ENCODE results near the gene FBXL14.

Gene FBXL14

GRCh38 chr12:1592444-1593173, 1.8 kb downstream of the FBXL14 start:
- no peak for DNase-seq

DNA sequence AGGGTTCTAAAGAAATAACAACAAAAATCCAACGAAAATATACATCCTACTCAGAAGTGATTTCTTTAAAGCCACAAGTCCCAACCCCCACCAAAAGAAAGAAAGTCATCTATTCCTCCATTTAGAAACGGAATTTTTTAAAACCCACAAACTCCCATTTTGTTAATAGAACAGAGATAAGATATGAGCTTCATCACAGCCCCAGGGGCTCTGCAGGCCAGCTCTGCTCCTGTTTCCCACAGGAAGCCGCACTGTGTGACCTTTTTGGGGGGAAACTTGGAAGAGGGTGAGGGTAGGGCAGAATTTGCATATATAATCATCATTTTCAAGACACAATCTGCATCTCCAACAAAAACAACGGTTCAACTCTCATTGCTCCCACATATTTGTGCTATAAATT, 2.8 kb downstream of the FBXL14 start:
- DNase-seq: no peak

DNA sequence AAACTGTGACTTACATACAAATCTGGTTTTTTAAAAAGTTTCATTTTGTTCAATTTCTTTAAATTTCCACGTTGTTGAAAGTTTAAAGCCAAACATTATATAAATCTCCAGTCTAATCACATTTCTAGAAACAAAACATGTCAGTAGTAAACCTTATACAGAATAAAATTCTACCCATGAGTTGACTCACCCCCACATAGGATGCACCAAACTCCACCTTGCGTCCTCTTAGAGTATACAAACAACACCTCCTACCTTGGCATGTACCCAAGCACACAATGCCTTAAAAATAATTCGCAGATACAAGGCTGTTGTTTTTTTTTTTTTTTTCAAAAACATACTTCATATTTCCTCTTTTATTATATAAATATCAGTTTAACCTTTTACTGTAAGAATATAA, 3.3 kb downstream of the FBXL14 start:
- DNase-seq: no peak

DNA sequence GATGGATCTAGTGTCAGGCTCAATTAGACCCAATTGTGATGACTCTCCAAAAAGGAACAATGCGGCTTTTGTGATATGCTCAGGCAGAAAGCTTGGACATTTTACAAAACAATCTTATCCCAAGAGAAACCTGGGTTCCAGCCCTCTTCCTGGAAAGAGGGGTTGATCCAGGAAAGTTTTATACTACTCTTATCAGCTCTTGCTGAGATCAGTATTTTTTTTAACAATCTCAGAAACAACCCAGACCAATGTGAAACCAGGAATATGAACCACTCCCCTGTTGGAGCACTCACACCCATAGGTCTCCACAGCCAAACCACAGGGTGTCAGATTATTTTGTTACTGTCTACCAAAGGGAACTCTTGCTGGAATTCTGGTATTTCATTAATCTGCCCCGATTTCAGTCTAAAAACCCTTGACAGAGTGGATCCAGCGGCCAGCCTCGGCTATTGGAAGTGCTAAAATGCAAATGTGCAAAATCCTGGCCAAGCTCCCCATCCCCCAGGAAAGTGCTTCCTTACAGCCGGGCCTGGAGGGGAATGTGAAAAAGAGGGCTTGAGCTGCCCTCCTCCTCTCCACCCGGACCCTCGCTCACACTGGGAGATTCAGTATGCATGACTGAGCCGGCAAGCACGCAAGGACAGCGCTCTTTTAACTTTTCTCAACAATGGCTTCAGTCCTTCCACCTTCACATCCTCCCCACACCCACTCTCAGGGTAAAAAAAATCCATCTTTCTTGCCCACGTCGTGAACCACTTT, 4.0 kb downstream of the FBXL14 start:
- DNase-seq: no peak

DNA sequence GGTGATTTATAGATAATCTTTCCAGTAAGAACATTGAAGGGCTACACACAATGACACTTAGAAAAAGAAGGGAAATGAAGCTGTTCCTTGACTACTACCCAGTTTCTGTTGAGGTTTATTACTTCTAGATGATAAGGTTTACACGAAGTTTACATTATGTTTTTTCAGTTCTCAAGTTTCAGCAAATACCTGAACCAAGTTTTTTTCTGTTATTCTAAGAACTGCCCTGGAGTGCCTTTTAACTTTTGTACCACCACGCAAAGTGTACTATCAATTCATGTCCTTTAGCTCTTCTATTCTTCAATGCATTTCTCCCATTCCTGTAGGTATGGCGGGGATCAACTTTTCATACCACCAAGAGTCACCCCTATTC, 5.8 kb downstream of the FBXL14 start:
- no peak for DNase-seq

DNA sequence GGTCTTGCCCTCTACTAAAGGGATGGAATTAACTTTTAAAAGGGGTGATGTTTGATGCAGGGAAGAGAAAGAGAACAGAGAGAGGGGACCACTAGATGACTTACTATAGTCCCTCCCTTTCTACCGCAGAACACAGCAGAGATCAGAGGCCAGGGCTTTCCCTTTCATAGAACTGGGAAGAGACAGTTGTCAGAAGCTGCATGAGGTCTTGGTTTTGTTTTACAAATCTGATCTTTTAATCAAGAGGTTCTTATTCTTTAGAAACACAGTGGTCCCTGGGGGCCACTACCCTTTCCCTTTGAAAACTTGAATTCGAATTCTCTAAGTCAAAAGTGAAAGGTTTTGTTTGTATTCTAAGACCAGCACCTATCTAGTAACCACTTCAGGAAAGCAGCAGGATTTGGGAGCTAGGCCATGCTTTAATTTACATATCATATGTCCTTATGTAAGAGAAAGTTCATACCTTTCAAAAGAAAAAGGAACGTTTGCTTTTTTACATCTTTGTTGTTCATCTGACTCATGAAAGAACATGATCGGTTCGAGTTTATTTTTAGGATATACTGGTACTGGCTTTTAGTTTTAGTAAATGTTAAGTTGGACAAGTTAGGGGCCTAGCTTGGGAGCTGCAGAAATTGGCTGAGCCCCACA, 6.3 kb downstream of the FBXL14 start:
- DNase-seq: no peak

GRCh38 chr12:1584326-1584725, 10.1 kb downstream of the FBXL14 start:
- no peak for DNase-seq

DNA sequence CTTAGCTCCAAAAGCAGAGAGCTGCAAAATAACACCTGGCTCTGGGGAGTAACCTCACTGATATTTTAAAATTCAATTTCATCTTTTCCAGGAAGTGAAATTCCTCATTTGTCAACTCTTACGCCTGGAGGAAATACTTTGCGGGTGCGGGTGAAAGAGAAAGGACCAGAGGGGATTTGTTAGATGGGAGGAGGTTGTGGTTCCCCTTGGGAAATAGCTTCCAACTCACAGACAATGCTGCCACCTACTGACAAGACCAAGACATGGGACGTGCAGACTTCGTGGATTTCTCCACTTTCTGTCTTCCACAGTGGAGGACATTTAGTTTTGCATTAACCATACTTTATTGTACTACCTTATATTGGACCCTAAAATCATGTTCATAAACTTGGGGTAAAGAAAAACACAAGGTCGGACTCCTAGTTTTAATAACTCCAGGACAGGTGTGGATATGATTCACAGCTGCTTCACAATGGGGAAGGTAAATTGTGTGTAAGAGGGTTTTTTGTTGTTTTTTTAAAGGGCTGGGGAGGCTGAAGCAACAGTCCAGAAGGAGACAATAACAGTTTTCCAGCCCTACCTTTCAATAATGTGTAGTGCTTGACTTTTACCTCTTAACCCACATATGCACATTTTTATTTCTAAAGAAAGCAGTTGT, 10.8 kb downstream of the FBXL14 start:
- DNase-seq: peak; percentile 74

- DNase-seq: no peak
Measured at GRCh38 chr12:1582709-1583050, 11.7 kb downstream of the FBXL14 start.

- no peak for DNase-seq
Measured at GRCh38 chr12:1581973-1582708, 12.2 kb downstream of the FBXL14 start.

- no peak for DNase-seq
Measured at GRCh38 chr12:1580526-1580925, 13.9 kb downstream of the FBXL14 start.

DNA sequence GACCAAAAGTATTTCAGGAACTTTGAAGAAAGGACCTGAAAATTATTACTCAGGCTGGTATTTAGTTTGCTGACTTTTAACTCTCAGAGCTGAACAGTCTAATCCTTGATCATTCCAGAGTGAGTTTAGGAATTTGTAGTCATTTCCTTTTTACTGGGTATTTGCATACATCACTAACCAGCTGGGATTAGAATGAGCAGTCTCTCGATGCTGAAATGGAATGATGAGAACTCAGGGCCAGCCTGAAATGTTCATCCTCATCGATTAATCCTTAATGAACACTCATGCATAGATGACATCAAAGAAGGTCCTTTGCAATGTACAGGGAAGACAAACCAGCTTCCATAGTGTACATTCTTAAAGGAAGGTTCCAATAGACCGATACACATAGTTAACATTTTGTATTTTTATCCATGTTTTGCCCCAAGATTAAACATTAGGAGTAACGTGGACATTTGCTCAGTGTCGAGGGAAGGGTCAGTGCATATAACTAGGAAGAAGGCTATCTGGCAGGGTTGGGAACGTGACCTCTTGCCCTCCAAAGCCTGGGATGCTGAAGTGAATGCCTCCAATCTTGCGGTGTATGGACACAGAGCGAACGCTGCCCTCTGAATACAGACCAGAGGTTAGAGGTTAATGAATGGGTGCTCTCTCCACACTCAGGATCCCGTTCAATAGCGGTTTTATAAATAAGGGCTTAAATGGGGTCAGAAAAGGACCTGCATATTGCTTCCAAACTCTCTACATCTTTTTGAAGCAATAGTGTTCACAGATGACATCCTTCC, 14.5 kb downstream of the FBXL14 start:
- no peak for DNase-seq

DNA sequence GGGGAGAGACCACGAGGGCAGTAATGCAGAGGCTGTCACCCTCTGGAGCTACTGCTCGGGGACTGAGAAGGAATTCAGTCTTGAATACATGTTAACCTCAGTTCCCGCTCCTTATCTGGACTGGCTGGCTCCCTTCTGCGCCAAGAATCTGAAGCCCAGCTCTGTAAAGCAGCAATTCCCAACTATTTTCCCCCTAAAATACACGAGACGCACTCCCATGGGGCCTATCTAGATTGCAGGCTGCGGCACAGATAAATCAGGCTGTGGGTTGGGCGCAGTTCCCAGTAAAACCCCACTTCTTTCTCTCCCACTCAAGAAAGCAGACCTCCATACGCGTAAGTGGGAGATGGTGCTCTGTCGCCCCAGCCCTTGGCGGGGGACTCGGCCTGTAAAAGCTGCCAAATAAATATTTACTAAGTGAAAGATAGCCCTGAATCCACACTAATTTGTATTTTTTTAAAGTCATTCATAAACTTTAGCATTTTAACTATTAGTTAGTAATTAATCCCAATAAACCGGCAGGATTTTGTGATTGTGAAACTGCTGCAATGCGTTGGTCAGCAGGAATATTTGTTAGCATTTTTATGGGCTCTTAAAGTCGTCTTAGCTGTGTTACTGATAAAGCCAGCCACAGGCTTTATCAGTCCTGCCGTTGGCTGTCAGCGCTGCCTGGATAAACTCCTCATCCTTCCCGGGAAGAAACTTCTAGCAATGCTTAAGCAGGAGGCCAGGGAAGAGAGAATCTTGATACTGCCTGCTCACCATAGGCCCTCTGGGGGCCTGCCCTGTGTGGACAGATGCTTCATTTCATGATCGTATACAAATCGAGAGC, 17.8 kb downstream of the FBXL14 start:
- DNase-seq: no peak

- DNase-seq: no peak
Measured at GRCh38 chr12:1575408-1576401, 18.7 kb downstream of the FBXL14 start.

- no peak for DNase-seq
Measured at GRCh38 chr12:1574865-1575259, 19.5 kb downstream of the FBXL14 start.

- no peak for DNase-seq
Measured at GRCh38 chr12:1573960-1574864, 20.2 kb downstream of the FBXL14 start.

GRCh38 chr12:1572731-1573130, 21.6 kb downstream of the FBXL14 start:
- no peak for DNase-seq

GRCh38 chr12:1567852-1568251, 26.5 kb downstream of the FBXL14 start:
- DNase-seq: no peak
